Right kidney (tissue), 9 donors: ENCODE results near the gene CADM4.
"Not testable (repeated sequence)": the region's sequence is repeated elsewhere in the genome, so short reads cannot be mapped to it uniquely, and the experiment has no call there.

Experiments
- DNase-seq: peaks from one replicate; pipeline ENCODE4 v3.0.0-alpha.2; 2016
- long read RNA-seq, 8 donors: transcript quantifications; one replicate each; lab custom pipeline, GENCODE V29; 2026

Gene CADM4, protein sequence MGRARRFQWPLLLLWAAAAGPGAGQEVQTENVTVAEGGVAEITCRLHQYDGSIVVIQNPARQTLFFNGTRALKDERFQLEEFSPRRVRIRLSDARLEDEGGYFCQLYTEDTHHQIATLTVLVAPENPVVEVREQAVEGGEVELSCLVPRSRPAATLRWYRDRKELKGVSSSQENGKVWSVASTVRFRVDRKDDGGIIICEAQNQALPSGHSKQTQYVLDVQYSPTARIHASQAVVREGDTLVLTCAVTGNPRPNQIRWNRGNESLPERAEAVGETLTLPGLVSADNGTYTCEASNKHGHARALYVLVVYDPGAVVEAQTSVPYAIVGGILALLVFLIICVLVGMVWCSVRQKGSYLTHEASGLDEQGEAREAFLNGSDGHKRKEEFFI
- long read RNA-seq, donor 1, transcript CADM4-201 (9 exons, 2,178 nt) = major isoform, 12 of 12 reads
- long read RNA-seq, donor 1, partial matches to known transcripts = 0 of 12 reads
- long read RNA-seq, donor 1, other reads (novel, unspliced or antisense) = 0 of 12 reads
- long read RNA-seq, donor 2, transcript CADM4-201 (9 exons, 2,178 nt) = major isoform, 13 of 13 reads
- long read RNA-seq, donor 2, partial matches to known transcripts = 0 of 13 reads
- long read RNA-seq, donor 2, other reads (novel, unspliced or antisense) = 0 of 13 reads
- long read RNA-seq, donor 3, transcript CADM4-201 (9 exons, 2,178 nt) = major isoform, 6 of 6 reads
- long read RNA-seq, donor 3, partial matches to known transcripts = 0 of 6 reads
- long read RNA-seq, donor 3, other reads (novel, unspliced or antisense) = 0 of 6 reads
- long read RNA-seq, donor 4, transcript CADM4-201 (9 exons, 2,178 nt) = major isoform, 11 of 11 reads
- long read RNA-seq, donor 4, partial matches to known transcripts = 0 of 11 reads
- long read RNA-seq, donor 4, other reads (novel, unspliced or antisense) = 0 of 11 reads
- long read RNA-seq, donor 5, transcript CADM4-201 (9 exons, 2,178 nt) = major isoform, 15 of 15 reads
- long read RNA-seq, donor 5, partial matches to known transcripts = 0 of 15 reads
- long read RNA-seq, donor 5, other reads (novel, unspliced or antisense) = 0 of 15 reads
- long read RNA-seq, donor 6, transcript CADM4-201 (9 exons, 2,178 nt) = major isoform, 12 of 17 reads
- long read RNA-seq, donor 6, partial matches to known transcripts = 5 of 17 reads
- long read RNA-seq, donor 6, other reads (novel, unspliced or antisense) = 0 of 17 reads
- long read RNA-seq, donor 7 = 0 reads
- long read RNA-seq, donor 8, transcript CADM4-201 (9 exons, 2,178 nt) = major isoform, 13 of 13 reads
- long read RNA-seq, donor 8, partial matches to known transcripts = 0 of 13 reads
- long read RNA-seq, donor 8, other reads (novel, unspliced or antisense) = 0 of 13 reads

DNA sequence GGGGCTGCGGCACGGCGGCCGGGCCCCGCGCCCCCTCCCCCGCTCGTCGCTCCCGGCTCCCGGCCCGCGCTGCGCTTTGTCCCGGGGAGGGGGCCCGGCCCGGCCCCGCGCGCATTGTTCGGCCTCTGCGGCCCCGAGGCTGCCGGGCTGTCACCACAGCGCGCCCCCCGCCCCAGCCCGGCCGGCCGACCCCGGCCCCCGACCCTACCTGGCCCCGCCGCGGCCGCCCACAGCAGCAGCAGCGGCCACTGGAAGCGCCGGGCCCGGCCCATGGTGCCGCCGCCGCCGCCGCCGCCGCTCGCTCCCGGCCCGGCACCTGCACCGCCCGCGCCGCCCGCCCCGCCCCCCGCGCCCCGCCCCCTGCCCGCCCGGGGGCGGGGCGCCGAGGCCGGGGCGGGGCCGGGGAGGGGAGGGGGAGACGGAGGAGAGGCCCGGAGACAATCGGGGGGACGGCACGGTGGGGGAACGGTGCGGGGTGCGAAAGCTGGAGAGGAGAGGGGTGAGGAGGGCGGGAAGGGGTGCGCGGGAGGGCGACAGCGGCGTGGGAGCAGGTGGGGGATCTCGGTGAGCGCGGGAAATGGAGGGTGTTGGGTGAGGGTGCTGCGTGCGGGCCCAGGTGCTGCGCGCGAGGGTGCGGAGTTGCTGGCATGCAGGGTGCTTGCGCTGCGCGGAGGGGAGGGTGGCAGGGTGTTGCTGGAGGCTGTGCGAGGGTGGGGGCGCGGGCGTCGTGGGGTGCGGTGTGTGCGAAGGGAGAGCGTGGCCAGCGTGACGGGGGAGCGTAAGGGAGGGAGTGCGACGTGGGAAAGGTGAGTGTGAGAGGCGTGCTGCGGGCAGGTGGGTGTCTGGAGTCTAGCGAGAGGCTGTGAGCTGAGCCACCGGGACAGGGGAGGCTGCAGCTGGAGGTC is at the start of gene CADM4:
Gene CADM4 (minus strand): TSS at position 332 of the 905 bp plus-strand sequence. CDS start 60 bp downstream, at position 272.
- DNase-seq = no peak

DNA sequence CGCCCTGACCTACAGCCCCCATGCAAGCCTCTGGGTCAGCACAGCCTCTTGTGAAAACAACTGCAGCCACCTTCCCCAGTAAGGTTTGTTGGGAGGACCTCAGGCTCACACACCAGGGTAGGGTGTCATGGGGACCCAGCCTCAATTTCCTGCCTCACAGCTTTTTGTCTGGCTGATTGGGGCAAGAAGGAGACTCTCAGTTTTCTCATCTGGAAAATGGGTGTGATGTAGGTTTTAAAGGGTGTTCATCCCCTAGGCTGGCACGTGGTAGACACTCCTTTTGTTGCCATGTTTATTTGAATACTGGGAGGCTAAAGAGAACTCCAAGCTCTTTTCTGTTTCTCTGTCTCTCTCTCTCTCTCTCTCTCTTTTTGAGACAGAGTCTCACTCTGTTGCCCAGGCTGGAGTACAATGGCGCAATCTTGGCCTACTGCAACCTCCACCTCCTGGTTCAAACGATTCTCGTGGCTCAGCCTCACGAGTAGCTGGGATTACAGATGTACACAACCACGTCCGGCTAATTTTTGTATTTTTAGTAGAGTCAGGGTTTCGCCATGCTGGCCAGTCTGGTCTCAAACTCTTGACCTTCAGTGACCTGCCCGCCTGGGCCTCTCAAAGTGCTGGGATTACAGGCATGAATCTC is 48.5 kb upstream of the CADM4 start:
- no peak for DNase-seq

DNA sequence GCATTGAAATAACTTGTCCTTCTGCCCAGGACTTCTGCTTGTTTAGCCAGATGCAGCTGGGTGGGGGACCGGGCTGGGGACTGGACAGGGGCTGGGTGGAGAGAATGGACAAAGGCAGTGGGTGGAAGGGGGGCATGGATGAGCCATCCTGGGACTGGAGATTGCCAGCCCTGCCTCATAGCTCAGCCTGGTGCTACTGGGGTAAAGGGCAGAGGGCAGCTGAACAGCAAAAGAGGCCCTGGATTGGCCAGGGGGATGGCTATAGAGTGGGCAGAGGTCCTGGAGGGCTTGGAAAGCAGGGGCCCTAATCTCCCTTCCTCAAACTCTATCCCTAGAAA is 48.0 kb upstream of the CADM4 start:
- no peak for DNase-seq

DNA sequence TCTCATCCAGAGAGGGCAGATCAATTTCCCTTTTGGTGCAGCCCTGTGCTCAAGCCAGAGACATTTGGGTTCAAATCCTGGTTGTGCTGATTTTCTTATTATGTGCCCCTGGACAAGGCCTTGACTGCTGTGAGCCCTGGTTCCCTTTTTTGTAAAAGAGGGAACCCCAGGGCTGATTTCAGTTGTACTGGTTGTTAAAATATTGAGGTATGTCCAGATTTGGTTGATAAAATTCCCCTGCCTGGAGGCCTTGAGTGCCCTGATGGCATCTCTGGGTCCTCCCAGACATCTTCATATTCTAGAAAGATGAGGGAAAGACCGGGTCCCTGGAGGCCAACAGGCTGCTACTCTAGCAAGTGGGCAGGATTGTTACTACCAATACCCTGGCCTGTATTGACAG is 44.7 kb upstream of the CADM4 start:
- no peak for DNase-seq

DNA sequence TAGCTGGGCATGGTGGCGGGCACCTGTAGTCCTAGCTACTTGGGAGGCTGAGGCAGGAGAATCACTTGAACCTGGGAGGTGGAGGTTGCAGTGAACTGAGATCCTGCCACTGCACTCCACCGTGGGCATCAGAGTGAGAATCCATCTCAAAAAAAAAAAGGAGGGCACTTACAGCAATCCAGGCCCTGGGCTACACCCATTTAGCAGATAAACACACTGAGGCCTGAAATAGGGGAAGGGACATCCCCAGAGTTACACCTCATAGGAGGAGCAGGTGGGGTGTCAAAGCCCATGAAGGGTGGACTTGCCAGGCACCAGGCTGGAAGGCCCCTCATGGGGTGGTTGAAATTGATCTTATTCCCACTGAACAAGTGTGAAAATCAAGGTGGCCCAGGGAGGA is 44.3 kb upstream of the CADM4 start:
- no peak for DNase-seq

DNA sequence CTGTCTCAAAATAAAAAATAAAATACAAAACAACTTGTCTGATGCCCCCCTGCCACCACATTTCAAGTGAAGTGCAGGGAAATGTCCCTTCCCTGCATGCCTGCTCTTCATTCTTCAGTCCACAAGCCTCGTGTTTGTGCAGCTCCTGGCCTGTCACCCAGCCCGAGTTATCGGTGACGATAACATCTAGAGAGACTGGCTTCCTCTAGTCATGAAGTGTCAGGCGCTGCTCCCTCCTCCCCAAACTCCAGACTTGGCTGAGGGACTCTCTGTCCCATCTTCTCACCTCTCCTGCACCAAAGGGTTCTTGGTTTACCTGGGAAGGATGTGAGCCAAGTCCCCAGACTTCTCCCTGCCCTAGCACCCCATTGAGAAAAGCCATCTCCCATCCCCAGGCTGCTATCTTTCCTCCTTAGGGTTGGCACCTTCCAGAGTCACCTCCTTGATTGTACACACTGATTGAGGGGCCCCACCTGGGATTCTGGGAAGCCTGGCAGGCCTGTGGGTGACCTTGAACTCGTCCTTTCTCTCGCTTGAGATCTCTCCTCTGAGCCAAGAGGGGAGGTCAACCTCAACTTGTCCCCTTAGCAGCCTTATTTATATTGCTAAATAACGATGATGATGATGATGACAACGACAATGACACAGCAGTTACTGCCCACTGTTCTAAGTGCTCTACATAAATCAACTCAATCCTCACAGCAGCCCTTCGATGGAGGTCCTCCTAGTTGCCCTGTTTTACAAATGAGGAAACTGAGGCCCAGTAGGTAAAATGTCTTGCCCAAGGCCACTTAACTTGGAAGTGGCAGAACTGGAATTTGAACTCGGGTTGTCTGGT is 43.4 kb upstream of the CADM4 start:
- no peak for DNase-seq

DNA sequence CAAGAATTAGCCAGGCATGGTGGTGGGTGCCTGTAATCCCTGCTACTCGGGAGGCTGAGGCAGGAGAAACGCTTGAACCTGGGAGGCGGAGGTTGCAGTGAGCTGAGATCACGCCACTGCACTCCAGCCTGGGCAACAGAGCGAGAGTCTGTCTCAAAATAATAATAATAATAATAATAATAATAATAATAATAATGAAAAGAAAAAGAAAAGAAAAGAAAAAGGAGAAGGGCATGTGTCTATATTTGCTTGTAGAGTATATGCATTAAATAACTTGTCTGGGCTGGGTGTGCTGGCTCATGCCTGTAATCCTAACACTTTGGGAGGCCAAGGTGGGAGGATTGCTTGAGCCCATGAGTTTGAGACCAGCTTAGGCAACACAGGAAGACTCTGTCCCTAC is 42.6 kb upstream of the CADM4 start:
- DNase-seq = not testable (repeated sequence)

DNA sequence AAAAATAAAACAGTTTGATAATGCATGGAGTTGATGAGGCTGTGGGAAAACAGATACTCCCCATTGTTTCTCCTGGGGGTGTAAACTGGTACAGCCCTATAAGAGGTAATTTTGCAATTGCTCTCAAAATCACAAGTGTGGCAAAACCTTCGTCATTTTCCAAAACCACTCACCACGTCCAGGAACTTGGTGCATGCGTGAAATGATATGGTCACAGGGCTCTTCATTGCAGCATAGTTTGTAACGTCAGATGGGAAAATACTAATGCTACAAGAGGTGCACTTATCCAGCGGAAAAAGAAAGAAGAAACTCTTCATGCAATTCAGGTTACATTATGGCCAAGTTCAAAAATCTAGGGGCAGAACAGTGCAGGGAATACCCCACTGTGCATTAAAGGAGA is 42.2 kb upstream of the CADM4 start:
- no peak for DNase-seq

DNA sequence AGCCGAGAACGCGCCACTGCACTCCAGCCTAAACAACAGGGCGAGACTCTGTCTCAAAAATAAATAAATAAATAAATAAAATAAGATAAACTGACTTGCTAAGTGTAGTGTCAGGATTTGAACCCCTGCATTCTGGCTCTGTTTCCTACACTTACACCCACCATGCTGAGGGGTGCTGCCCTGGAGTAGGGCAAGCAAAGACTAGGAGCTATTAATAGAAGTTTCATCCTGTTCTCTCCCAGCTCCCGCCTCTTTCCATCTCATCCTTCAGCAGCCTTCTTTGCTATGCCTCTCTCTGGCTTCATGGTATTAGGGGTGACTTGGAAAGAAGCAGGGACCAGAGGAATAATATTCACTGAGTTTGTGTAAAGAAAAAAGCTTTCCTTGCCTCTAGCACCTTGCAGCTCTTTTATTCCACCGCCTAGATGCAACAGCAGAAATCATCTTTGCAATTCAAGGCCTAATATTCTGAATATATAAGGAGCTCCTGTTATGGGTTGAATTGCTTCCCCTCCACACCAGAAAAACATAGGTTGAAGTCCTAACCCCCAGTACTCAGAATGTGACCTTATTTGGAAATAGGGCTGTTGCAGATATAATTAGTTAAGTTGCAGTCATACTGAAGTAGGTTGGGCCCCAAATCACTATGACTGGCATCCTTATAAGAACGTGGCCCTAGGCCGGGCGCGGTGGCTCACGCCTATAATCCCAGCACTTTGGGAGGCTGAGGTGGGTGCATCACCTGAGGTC is 39.0 kb upstream of the CADM4 start:
- no peak for DNase-seq

DNA sequence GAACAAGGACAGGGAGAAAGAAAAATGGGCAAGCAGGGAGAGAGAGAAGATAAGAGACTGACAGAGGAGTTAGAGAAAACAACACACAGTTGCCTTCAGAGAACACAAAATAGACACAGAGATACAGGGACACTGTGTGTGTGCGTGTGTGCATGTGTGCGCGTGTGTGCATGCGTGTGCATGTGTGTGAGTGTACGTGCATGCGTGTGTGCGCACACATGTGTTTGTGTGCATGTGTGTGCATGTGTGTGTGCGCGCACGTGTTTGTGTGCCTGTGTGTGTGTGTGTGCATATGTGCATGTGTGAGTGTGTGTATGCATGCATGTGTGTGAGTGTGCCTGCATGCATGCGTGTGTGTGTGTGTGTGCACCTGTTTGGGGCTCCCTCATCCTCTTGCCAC is 36.3 kb upstream of the CADM4 start:
- DNase-seq = no peak

DNA sequence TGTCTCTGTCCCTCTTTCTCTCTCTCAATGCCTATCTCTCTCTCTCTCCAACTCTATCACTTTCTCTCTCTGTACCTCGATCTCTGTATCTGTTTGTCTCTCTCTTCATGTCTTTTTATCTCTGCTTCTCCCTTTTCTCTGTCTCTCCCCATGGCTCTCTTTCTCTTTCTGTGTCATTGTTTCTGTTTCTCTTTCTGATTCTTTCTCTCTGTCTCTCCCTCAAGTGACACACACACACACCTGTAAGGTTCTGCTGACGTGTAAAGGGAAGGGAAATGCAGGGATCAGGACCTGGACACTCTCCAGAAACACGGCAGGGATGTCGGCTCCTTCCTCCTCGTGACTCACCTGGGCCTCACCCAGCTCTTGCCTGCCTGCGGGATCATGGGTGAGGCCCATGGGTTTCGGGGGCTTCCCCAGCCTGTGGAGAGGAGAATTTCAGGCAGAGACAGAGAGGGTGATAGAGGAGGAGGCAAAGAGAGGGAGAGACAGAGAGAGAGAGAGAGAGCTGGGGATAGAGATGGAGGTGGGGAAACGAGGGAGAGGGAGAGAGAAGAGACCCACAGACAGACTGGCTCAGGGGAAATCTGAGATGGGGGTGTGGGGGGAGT is 35.7 kb upstream of the CADM4 start:
- no peak for DNase-seq

DNA sequence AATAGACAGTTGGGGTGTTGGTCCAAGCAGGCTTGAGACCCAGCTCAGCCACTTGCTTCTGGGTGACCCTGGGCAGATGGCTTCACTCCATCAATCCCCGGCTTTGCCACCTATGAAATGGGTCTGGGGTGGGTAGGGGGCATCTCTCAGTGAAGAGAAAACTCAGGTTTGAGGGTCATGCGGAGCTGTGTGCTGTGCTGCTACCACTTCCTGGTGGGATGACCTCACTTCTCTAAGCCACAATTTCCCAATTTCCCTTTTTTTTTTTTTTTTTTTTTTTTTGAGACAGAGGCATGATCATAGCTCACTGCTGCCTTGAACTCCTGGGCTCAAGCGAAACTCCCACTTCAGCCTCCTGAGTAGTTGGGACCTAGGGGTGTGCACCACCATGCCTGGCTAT is 34.9 kb upstream of the CADM4 start:
- no peak for DNase-seq

DNA sequence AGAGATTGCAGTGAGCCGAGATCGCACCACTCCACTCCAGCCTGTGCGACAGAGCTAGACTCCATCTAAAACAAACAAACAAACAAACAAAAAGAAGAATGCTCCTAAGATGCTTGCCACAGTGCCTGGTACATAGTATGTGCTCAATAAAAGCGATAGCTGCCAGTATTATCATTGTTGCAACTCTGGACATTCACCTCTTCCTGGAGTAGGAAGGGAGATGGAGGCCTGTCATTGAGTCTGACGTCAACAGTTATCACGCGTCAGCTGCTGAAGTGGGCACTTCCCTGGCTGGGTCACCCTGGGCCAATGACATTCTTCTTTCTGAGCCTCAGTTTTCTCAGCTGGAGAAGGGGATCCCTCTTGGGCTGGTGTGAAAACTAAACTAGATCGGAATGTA is 34.5 kb upstream of the CADM4 start:
- no peak for DNase-seq

DNA sequence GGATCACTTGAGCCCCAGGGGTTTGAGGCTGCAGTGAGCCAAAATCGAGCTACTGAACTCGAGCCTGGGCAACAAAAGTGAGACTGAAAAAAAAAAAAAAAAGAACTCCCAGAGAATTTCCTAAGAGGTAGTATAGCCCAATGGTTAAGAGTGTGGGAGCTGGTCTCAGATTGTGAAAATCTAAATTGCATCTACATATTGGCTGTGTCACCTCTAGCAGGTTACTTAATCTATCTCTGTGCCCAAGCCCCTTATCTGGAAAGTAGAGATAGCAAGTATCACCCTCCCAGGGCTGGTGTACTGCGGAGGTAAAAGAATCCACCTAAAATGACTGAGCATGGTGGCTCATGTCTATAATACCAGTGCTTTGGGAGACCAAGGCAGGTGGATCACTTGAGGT is 34.0 kb upstream of the CADM4 start:
- DNase-seq = no peak

DNA sequence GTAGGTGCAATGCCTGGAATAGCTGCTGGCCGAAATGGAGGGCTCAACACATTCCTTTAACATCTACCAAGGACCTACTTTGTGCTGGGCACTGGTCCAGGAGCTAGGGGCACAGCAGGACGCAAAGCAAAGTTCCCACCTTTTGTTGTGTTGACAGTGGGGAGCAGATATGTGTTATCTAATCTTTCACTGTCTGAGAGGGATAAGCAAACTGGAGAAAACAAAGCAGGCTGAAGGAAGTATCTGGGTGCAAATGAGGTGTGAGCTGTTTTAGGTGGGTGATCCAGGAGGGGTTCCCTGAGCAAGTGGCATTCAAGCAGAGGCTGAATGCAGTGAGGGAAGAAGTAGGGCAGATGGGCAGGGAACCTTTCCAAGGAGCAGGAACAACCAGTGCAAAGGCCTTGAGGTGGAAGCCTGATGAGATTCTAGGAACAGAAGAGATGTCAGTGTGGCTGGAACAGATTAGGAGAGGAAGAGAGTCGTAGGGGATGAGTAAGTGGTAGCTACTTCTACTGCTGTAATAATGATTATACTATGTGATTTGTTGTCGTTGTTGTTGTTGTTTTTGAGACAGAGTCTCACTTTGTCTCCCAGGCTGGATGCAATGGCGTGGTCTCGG is 32.5 kb upstream of the CADM4 start:
- DNase-seq = no peak

DNA sequence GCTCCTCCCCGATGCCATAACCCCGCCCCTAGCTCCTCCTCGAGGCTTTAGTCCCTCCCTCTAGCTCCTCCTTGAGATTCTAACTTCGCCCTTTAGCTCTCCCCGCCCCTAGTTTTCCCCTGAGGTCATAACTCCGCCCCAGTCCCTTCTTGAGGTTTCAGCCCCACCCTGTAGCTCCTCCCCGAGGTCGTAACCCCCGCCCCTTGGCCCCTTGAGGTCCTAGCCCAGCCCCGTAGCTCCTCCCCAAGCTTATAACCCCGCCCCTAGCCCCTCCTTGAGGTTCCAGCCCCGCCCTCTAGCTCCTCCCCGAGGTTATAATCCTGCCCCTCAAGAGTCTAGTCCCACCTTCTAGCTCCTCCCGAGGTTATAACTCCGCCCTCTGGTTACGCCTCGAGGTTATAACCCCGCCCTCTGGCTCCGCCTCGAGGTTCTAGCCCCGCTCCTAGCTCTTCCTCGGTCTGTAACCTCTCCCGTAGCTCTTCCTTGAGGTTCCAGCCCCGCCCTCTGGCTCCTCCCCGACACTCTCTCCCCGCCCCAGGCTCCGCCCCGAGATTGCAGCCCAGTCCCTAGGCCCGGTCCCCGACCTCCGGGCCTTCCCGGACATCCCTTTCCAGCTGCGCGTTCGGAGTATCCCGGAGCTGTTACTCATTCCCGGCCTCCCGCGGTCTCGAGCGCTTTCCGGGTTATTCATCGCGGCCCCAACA is 28.9 kb upstream of the CADM4 start:
- peak; percentile 79 for DNase-seq

DNA sequence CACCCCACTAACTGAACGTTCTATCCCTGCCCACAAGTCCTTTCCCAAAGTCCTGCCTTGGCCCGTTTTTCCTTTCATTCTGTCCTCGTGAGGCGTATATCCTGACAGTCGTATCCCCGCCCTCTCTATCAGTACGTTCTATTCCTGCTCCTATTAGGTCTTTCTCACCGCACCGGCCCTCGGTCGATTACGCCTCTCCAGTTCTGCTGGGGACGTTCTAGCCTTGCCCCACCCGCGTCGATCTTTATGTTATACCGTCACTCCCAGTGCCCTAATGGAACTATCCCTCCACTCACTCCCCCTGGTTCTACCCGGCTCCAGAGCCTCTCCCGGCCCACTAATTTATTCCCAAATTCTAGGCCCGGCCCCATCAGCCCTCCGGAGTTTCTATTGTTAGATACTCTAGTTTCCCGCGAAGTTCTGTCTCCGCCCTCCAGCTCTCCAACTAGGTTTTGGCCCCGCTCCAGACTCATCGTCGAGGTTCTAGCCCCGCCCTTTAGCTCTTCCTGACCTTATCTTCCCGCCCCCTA is 28.3 kb upstream of the CADM4 start:
- peak; percentile 72 for DNase-seq
